Stimulated activated CD4-positive, alpha-beta T cell treated with anti-CD3 and anti-CD28 coated beads, Interleukin-12 subunit alpha, Interleukin-12 subunit beta, amount 100 ng/mL, for 48 hours (primary cell): Measurements from ENCODE around the gene GLIS1.
"Not testable (repeated sequence)": the region's sequence is repeated elsewhere in the genome, so short reads cannot be mapped to it uniquely, and the experiment has no call there.

Experiments
- DNase-seq, 3 donors: peaks; one replicate each; pipeline ENCODE4 v3.0.0-alpha.2; 2020; ENCODE audit warnings: low read depth in 2 of 3, low spot score in 1 of 3

The GLIS1 gene

GRCh38 chr1:53739109-53739681 is at the start of gene GLIS1:
Gene GLIS1, minus strand, starts transcription at chr1:53739164. Its CDS starts 1,100 bp downstream, at chr1:53738064.
- peak; percentile 21 to 52 (median 24) for DNase-seq

GRCh38 chr1:53787655-53788054 is 48.7 kb upstream of the GLIS1 start:
- no peak for DNase-seq

GRCh38 chr1:53783056-53783455 is 44.1 kb upstream of the GLIS1 start:
- peak in 2 of 3 donors; percentile 2 to 3 for DNase-seq

GRCh38 chr1:53781654-53782053 is 42.7 kb upstream of the GLIS1 start:
- no peak for DNase-seq

GRCh38 chr1:53777272-53777671 is 38.3 kb upstream of the GLIS1 start:
- DNase-seq = no peak

GRCh38 chr1:53771648-53772047 is 32.7 kb upstream of the GLIS1 start:
- DNase-seq = no peak

- DNase-seq = no peak
Observed at GRCh38 chr1:53769780-53770179, 30.8 kb upstream of the GLIS1 start.

- DNase-seq = no peak
Observed at GRCh38 chr1:53769184-53769583, 30.2 kb upstream of the GLIS1 start.

GRCh38 chr1:53766831-53767405 is 28.0 kb upstream of the GLIS1 start:
- DNase-seq = no peak

GRCh38 chr1:53766194-53766742 is 27.3 kb upstream of the GLIS1 start:
- DNase-seq = no peak

- no peak for DNase-seq
Observed at GRCh38 chr1:53765657-53766056, 26.7 kb upstream of the GLIS1 start.

GRCh38 chr1:53763911-53764310 is 24.9 kb upstream of the GLIS1 start:
- no peak for DNase-seq

- no peak for DNase-seq
Observed at GRCh38 chr1:53763461-53763860, 24.5 kb upstream of the GLIS1 start.

GRCh38 chr1:53760497-53760896 is 21.5 kb upstream of the GLIS1 start:
- not testable (repeated sequence) for DNase-seq

GRCh38 chr1:53755874-53756273 is 16.9 kb upstream of the GLIS1 start:
- no peak for DNase-seq

GRCh38 chr1:53754484-53755312 is 15.7 kb upstream of the GLIS1 start:
- peak in 1 of 3 donors; percentile 24 for DNase-seq

GRCh38 chr1:53752281-53752680 is 13.3 kb upstream of the GLIS1 start:
- no peak for DNase-seq

- DNase-seq = no peak
Observed at GRCh38 chr1:53747841-53748240, 8.9 kb upstream of the GLIS1 start.

- DNase-seq = no peak
Observed at GRCh38 chr1:53740621-53741105, 1.7 kb upstream of the GLIS1 start.

GRCh38 chr1:53738205-53739108 is 507 bp downstream of the GLIS1 start:
- DNase-seq = no peak
